Karpas-422 (cell line): Measurements from ENCODE around the gene RUNX1. TPM values are rescaled to one million over a fixed set of nuclear protein-coding genes. Genes with fewer than 3 reads are reported as not detected.

ENCODE experiments used
- DNase-seq: peaks from one replicate; pipeline ENCODE4 v3.0.0-alpha.2; 2015
- H2AFZ ChIP-seq: fragments of 200-600 bp; sonication (generic); 2 replicates; pipeline ENCODE4 v1.6.1; 2014; ENCODE audit warnings: antibody characterized with exemption, low read length, mixed read lengths
- H3K27ac ChIP-seq: fragments of 200-600 bp; sonication (generic); 2 replicates; pipeline ENCODE4 v1.5.1; 2014; ENCODE audit warnings: mild to moderate bottlenecking, low read length, moderate library complexity
- H3K27me3 ChIP-seq: fragments of 200-600 bp; sonication (generic); 2 replicates; pipeline ENCODE4 v1.6.1; 2014; ENCODE audit warnings: low read length, mixed read lengths
- H3K36me3 ChIP-seq: fragments of 200-600 bp; sonication (generic); 2 replicates; pipeline ENCODE4 v1.6.1; 2014; ENCODE audit warnings: low read length, mixed read lengths; ENCODE audit not compliant: insufficient read depth
- H3K4me1 ChIP-seq: fragments of 200-600 bp; sonication (generic); 2 replicates; pipeline ENCODE4 v1.6.1; 2014; ENCODE audit warnings: mild to moderate bottlenecking, low read length, mixed read lengths
- H3K4me2 ChIP-seq: fragments of 200-600 bp; sonication (generic); 2 replicates; pipeline ENCODE4 v1.6.1; 2014; ENCODE audit warnings: low read length, low read depth, mild to moderate bottlenecking; ENCODE audit not compliant: poor library complexity, severe bottlenecking
- H3K4me3 ChIP-seq: fragments of 200-600 bp; sonication (generic); 2 replicates; pipeline ENCODE4 v1.5.1; 2014; ENCODE audit warnings: mild to moderate bottlenecking, antibody characterized with exemption, low read length, mixed read lengths
- H3K79me2 ChIP-seq: fragments of 200-600 bp; sonication (generic); 2 replicates; pipeline ENCODE4 v1.6.1; 2014; ENCODE audit warnings: mild to moderate bottlenecking, low read length, mixed read lengths
- H3K9ac ChIP-seq: fragments of 200-600 bp; sonication (generic); 2 replicates; pipeline ENCODE4 v1.6.0; 2014; ENCODE audit warnings: low read length
- H3K9me2 ChIP-seq: fragments of 200-600 bp; sonication (generic), shearing (Covaris generic); replicated peaks from 2 replicates; pipeline ENCODE4 v1.6.0; 2014; ENCODE audit warnings: mild to moderate bottlenecking, low read length, moderate library complexity; ENCODE audit not compliant: insufficient read depth
- H3K9me3 ChIP-seq: fragments of 300-700, 200-600 bp; sonication (generic); 2 replicates; pipeline ENCODE4 v1.6.1; 2014; ENCODE audit warnings: low read length, mixed read lengths
- H4K20me1 ChIP-seq: fragments of 200-600 bp; sonication (generic); 2 replicates; pipeline ENCODE4 v1.6.1; 2014; ENCODE audit warnings: mild to moderate bottlenecking, antibody characterized with exemption, low read length, low read depth; ENCODE audit not compliant: insufficient read depth
- total RNA-seq: library from RNA; depleted of rRNA; stranded (reverse); fragments of >200 nt; shearing (Covaris generic); gene quantifications from 2 replicates; pipeline ENCODE4 v1.2.3, GENCODE V29; 2014; ENCODE audit warnings: low replicate concordance

The RUNX1 gene
- total RNA-seq, 1 experiment from 2014 or later, result 20.5 TPM

DNA sequence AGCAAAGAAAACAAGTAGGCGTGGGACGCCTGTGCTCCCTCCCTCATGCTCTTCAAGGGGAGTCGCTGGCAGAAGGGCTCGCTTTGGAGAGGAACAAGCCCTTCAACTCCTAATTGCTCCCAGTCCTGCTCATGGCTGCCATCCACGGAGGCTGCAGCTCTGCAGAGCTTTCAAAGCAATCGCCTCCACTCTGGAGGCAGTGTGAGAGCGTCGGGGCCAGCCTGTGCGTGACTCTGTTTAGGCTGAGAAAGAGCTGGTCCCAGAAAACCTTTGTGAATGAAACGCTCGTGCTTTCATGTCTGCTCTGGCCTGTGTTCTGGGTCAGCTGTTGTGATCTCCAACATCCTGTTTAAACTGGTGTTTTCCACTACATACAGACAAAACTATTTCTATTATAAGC lies 23.9 kb upstream of the RUNX1 start:
- peaks cover 4% of the 10 kb centered on the region; the same call in 1 of the 2 replicates for H3K27me3 ChIP-seq

DNA sequence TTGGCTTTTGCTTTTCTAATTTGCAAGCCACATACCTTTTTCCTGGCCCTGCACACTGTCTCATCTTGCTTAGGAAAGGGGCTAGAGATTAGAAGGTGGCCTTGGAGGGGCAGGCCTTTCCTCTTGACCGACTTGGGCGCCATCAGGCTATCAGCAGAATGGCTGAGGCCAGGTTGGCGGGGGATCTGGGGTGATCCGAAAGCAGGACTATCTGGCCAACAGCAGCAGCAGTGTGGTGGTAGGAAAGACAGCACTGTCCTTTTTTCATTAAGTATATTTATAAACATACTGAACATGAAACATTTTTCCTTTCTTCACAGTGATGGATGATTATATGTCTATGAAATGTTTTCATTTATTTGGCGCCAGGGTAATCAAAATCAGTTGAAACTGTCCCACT lies 23.5 kb upstream of the RUNX1 start:
- Histone ChIP-seq H2AFZ (no peak overlapping the region), H3K9ac (no peak overlapping the region)
- DNase-seq, result no peak

More for the DNA sequence above, 23.9 kb upstream of the RUNX1 start:
- Histone ChIP-seq H2AFZ (no peak overlapping the region), H3K4me3 (no peak overlapping the region), H3K9me2 (no peaks in the 10 kb centered on the region), H4K20me1 (no peaks in the 10 kb centered on the region), H3K79me2 (no peaks in the 10 kb centered on the region), H3K9ac (no peak overlapping the region), H3K36me3 (no peaks in the 10 kb centered on the region), H3K9me3 (no peaks in the 10 kb centered on the region; the same call in 1 of the 2 replicates), H3K4me1 (peaks cover 7% of the 10 kb centered on the region), H3K4me2 (no peak overlapping the region), H3K27ac (no peak overlapping the region)
- no peak for DNase-seq

DNA sequence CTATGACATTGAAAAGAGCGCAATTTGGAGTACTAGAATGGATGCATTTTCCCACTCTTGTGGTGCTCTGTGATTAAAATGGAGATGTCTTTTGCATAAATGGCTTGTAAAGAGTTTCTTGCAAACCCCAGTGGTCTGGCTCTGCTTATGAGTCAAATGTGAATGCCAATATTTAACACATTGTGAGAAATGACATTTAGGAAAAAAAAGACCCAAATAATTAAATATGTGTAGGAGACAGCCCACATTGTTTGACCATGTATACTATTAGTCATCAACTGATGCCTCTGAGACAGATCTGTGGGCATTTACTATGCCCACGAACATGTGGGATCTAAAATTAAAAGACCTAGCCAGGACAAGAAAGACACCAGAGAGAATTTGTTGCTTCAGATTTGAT lies 22.2 kb upstream of the RUNX1 start:
- Histone ChIP-seq H3K4me3 (no peak overlapping the region), H3K27me3 (peaks cover 4% of the 10 kb centered on the region; the same call in 1 of the 2 replicates), H3K9me2 (no peaks in the 10 kb centered on the region), H3K36me3 (no peaks in the 10 kb centered on the region), H3K9ac (no peak overlapping the region), H3K79me2 (no peaks in the 10 kb centered on the region), H3K4me2 (no peak overlapping the region), H3K27ac (no peak overlapping the region), H3K4me1 (peaks cover 7% of the 10 kb centered on the region), H2AFZ (no peak overlapping the region), H4K20me1 (no peaks in the 10 kb centered on the region), H3K9me3 (no peaks in the 10 kb centered on the region; the same call in 1 of the 2 replicates)
- no peak for DNase-seq

More for the DNA sequence above, 23.5 kb upstream of the RUNX1 start:
- no peaks in the 10 kb centered on the region for H3K9me2 ChIP-seq
- no peak overlapping the region for H3K4me3 ChIP-seq
- H3K79me2 ChIP-seq, result no peaks in the 10 kb centered on the region
- no peak overlapping the region for H3K4me2 ChIP-seq
- H3K9me3 ChIP-seq, result no peaks in the 10 kb centered on the region; the same call in 1 of the 2 replicates
- no peaks in the 10 kb centered on the region for H4K20me1 ChIP-seq
- H3K36me3 ChIP-seq, result no peaks in the 10 kb centered on the region
- H3K27me3 ChIP-seq, result peaks cover 4% of the 10 kb centered on the region; the same call in 1 of the 2 replicates
- H3K27ac ChIP-seq, result no peak overlapping the region
- H3K4me1 ChIP-seq, result peaks cover 7% of the 10 kb centered on the region

DNA sequence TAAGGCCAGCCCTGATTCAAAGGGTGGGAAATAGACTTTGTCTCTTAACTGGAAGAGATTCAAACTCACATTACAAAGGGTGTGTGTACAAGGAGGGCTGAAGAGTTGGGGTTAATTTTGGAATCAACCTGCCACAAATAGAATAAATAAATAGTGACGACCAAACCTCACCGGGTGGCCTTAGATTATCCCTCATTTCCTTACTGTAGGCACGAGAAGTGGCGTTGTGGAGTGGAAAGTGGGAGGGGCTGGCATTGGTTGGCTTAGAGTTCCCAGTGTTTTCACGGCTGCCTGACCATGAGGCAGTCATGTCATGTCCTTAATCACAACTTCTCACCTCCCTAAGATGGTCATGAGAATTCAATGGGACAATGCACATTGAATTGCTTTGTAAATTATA lies 21.3 kb upstream of the RUNX1 start:
- H3K9me3 ChIP-seq, result no peaks in the 10 kb centered on the region; the same call in 1 of the 2 replicates
- no peak overlapping the region for H2AFZ ChIP-seq
- H3K27me3 ChIP-seq, result peaks cover 4% of the 10 kb centered on the region; the same call in 1 of the 2 replicates
- H3K4me2 ChIP-seq, result no peak overlapping the region
- H3K9me2 ChIP-seq, result no peaks in the 10 kb centered on the region
- DNase-seq, result no peak
- no peaks in the 10 kb centered on the region for H3K79me2 ChIP-seq
- H3K4me1 ChIP-seq, result peaks cover 7% of the 10 kb centered on the region
- no peak overlapping the region for H3K9ac ChIP-seq
- no peak overlapping the region for H3K4me3 ChIP-seq
- H3K27ac ChIP-seq, result no peak overlapping the region
- no peaks in the 10 kb centered on the region for H3K36me3 ChIP-seq
- H4K20me1 ChIP-seq, result no peaks in the 10 kb centered on the region

DNA sequence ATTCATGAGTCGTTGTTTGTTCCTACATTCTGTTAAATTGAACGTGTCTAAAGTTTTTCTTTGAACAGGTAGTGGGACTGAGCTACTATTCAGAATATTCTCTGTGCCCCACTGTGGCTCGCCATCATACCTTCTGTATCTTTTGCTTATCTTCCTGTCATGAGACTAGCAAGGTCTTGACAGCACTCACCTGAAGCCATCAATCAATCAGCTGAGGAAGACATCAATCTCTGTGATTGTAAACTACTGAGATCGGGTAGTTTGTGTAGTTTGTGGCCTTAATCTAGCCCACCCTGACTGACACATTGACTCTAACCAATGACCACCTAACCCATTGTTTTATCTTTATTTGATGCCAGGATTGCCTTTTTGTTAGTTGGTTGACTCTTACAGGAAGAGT lies 17.7 kb upstream of the RUNX1 start:
- no peak overlapping the region for H2AFZ ChIP-seq
- no peak overlapping the region for H3K4me3 ChIP-seq
- peaks cover 7% of the 10 kb centered on the region for H3K4me1 ChIP-seq
- H3K27ac ChIP-seq, result no peak overlapping the region
- 0 out of 2 replicates have a peak, but pooled peaks cover 4% of the 10 kb centered on the region for H3K27me3 ChIP-seq
- no peaks in the 10 kb centered on the region for H3K9me2 ChIP-seq
- no peak for DNase-seq
- no peak overlapping the region for H3K9ac ChIP-seq
- no peaks in the 10 kb centered on the region for H3K9me3 ChIP-seq
- H3K79me2 ChIP-seq, result no peaks in the 10 kb centered on the region
- H4K20me1 ChIP-seq, result no peaks in the 10 kb centered on the region
- no peak overlapping the region for H3K4me2 ChIP-seq
- no peaks in the 10 kb centered on the region for H3K36me3 ChIP-seq

DNA sequence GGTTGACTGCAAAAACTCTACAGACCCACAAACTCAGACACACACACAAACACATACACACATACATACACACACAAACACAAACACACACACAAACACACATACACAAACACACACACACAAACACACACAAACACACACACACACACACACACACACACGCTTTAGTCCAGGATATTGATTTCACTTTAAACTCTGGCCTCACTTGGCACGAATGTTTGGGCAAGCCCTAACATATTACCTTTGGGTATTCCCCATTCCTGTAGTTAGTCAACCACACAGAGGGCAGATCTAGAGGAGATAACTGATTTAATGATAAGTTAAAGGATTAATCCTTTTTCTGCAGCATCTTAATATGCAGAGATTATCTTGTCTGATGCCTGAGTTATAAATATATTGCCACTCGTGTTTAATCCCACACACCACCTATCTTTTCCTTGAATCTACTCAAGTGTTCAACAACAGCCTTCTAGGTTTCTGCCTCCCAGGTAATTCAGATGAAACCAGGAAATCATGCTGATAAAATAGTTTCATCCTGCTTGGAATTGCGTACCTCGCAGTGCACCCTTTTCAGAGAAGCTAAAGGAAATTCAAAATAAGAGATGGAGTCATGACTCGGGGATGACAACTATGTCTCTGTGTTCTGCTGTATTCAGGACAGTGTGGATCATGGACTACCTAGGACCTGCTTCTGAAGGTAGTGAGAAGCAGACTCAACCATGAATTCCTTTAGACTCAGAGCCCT lies 14.5 kb upstream of the RUNX1 start:
- Histone ChIP-seq H3K27ac (no peak overlapping the region), H3K9me3 (no peaks in the 10 kb centered on the region), H3K4me1 (peaks cover 3% of the 10 kb centered on the region), H3K9me2 (no peaks in the 10 kb centered on the region), H2AFZ (no peak overlapping the region), H3K4me2 (no peak overlapping the region), H4K20me1 (no peaks in the 10 kb centered on the region), H3K27me3 (0 out of 2 replicates have a peak, but pooled peaks cover 2% of the 10 kb centered on the region), H3K9ac (no peak overlapping the region), H3K79me2 (no peaks in the 10 kb centered on the region), H3K36me3 (no peaks in the 10 kb centered on the region), H3K4me3 (no peak overlapping the region)
- no peak for DNase-seq

DNA sequence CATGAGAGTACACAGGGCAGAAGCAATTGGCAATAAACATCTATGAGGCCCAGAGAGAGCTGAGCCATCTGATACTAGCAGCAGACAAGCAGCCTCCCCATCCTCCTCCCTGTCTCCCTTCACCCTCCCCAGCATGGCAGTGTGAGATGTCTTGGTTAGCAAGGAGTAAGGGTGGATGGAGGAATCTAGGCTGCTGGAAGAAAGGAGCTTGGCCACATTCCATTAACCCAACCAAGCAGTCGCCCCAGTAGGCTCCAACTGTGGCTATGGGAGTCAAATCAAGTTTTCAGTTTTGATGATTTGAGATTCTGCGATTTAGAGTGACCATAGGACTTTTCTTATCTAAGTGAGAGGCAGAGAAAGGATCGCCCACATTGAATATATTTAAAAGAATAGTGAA lies 12.9 kb upstream of the RUNX1 start:
- no peak for DNase-seq

DNA sequence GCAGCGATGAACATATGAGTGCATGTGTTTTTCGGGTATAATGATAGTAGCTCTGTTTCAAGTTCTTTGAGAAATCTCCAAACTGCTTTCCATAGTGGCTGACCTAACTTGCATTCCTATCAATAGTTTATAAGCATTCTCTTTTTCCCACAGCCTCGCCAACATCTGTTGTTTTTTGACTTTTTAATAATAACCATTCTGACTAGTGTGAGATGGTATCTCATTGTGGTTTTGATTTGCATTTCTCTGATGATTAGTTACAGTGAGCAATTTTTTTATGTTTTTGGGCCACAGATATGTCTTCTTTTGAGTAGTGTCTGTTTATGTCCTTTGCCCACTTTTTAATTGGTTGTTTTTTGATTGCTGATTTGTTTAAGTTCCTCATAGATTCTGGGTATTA lies 10.6 kb upstream of the RUNX1 start:
- Histone ChIP-seq H3K9me2 (no peaks in the 10 kb centered on the region), H3K79me2 (no peaks in the 10 kb centered on the region), H3K36me3 (no peaks in the 10 kb centered on the region), H3K27ac (no peak overlapping the region), H2AFZ (no peak overlapping the region), H4K20me1 (no peaks in the 10 kb centered on the region), H3K4me2 (no peak overlapping the region), H3K9ac (no peak overlapping the region), H3K9me3 (no peaks in the 10 kb centered on the region), H3K27me3 (no peaks in the 10 kb centered on the region), H3K4me3 (no peak overlapping the region), H3K4me1 (peaks cover 11% of the 10 kb centered on the region)
- no peak for DNase-seq

More for the DNA sequence above, 12.9 kb upstream of the RUNX1 start:
- no peaks in the 10 kb centered on the region for H4K20me1 ChIP-seq
- H3K27ac ChIP-seq, result no peak overlapping the region
- no peaks in the 10 kb centered on the region for H3K27me3 ChIP-seq
- H3K9me3 ChIP-seq, result no peaks in the 10 kb centered on the region
- no peaks in the 10 kb centered on the region for H3K9me2 ChIP-seq
- H3K4me3 ChIP-seq, result no peak overlapping the region
- H3K4me2 ChIP-seq, result no peak overlapping the region
- H3K9ac ChIP-seq, result no peak overlapping the region
- no peaks in the 10 kb centered on the region for H3K79me2 ChIP-seq
- no peaks in the 10 kb centered on the region for H3K36me3 ChIP-seq
- H3K4me1 ChIP-seq, result peaks cover 7% of the 10 kb centered on the region
- H2AFZ ChIP-seq, result no peak overlapping the region
